GM18867 (cell line): Measurements from ENCODE around the gene GXYLT2.

Experiments used
- ATAC-seq: cut with Tn5 transposase; IDR thresholded peaks from one replicate; pipeline ENCODE4 v1.9.1; 2021; ENCODE audit warnings: mild to moderate bottlenecking, moderate library complexity; ENCODE audit not compliant: unreplicated experiment

The GXYLT2 gene

DNA sequence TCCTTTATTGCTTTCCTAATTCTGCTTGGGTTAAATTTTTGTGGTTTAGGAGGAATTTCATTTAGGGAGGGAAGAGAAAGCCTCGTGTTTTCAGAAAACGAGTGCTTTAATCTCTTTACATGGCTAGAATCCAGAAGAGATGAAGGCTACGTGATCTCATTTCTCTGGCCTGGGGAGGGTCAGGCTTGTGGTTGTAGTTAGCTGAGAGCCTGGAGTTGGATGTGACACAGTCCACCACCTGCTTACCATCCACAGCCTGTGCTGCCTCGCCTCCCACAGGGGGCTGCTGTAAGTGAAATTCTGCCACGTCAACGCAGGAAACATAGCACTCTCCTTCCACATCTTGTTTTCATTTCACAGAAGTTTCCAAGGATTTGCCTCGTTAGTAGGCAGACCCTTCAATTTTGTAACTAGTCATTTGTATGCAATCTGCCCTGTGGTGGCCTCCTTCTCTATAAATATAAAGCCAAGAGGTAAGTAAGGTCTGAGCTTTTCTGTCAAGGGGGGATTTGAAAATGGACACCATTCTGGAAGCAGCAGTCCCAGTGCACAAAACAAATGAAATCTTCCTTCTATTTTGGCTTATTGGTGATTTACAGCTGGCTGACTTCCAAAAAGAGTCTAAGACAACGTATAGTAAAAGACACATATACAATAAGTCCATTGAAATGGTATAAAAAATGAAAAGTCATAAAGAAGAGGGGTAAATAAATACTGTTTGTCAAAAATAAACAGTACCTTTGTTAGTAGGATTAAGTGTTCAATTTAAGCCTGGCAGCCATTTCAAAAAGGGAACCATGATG lies 3.4 kb downstream of the GXYLT2 start:
- ATAC-seq = no peak

DNA sequence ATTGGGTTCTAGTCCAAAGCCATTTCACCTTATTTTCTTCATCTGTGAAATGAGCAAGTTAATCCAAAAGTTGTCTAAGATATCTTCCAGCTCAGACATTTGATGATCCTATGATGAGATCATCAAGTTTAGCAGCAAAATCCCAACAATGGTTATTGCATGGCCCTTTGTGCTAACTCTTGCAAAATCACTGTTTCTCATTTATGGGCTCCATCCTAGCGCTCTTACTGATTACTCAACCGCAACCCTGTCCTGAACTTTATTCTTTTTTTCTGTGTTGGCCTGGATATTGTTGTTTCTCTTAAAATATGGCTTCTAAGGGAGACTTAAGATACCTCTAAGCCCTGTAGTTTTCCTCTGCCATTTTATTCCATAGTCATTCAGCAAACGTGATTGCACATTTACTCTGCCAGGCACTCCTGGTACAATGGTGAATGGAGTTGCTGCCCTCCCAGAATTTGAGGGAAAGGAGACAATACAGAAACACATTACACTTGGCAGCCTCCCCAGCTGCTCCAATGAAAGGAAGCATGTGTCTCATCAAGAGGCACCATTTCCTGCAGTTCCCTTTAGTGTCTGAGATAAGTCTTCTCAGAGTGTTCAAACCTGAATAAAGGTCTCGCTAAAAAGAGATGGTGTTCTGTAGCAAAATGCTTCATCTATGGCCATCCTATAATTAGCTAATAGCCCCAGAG lies 4.4 kb downstream of the GXYLT2 start:
- no peak for ATAC-seq

DNA sequence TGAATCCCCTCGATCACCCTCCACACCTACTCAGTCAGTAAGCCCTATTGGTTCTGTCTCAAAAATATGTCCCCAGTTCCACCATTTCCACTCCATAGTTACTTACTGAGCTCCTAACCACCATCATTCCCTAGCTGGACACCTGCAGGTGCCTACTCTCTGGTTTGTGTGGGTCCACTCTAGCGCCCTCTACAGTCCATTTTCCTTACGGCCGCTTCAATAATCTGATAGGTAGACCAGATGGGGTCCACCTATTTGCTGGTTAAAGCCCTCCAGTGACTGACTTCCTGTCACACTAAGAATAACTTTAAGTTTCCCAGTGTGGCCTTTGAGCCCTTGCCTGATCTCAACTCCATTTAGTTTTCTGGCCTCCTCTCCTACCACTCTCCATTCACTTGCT lies 5.0 kb downstream of the GXYLT2 start:
- ATAC-seq = no peak

GRCh38 chr3:72894976-72895552 lies 7.2 kb downstream of the GXYLT2 start:
- ATAC-seq = no peak

DNA sequence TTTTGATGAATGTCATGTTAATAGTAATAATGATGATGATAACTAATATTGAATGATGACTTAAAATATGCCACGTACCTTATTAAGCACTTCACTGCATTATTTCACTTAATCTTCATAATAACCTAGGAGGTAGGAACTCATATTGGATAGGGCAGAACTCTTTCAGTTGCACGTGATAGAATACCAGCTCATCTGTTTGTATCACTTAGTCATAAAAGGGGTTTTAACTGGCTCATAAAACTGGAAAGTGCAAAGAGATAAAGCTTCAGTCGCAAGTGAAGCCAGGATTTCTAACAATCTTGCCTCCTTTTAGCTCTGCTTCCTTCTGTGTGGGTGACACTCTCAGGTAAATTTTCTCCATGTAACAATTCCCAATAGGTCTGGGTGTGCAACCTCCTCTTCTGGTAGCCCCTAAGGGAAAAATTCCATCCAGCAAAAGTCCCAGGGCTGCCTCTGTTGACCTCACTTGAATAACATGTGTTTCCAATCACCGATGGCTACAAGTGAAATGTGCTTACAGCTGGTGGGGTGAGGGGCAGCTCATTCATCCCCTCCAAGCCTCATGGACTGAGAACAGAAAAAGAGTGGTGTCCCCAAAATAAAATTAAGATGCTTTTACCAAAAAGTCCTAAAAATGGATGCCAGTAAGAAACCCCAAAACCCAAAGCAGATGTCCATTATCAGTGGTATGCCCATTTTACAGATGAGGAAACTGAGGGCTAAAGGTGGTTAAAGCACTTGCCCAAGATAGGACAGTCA lies 9.3 kb downstream of the GXYLT2 start:
- no peak for ATAC-seq

DNA sequence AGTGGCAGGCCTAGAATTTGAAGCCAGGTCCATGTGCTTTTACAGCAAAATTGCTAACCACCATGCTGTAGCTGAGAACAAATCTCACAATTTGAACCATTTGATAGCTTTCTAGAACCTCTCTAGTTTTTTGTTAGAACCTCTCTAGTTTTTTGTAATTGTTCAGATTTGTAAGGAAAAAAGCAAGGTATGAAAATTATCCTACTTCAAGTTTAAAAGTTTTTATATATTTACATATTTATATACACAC lies 9.8 kb downstream of the GXYLT2 start:
- no peak for ATAC-seq

DNA sequence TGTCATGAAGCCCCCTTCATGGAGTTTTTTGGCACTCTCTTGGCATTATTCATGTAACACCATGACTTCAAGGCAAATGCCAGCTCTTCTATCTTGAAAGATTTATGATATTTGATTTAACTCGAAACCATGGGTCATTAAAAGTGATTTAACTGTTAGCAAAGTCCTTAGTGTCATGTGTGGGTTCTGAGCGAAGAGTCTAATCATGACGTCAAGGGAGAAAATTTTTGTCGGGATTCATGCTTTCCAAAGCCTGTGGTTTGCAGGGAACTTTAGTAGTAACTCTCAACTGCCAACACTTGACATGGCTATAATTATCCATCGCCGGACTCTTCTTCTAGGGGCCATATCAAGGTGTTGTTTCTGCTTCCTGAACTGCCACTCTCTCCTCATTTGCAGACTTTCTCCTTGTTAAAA lies 11.5 kb downstream of the GXYLT2 start:
- ATAC-seq = no peak

DNA sequence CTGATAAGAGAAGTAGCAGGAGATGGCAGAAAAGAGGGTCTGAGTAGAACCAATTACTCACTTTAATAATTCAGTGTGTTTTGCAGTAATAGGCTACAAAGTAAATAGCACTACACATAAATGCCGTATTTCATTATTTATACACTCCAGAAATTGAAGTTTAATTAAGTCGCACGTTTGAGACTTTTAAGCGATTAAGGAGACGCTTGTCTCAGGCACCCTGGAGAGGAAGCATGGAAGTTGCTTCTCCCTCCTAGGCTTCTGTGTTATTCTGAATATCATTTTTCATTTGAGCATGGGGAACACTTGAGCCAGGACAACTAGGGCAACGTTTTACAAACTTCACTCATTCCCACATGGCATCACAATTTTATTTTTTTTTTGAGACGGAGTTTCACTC lies 12.2 kb downstream of the GXYLT2 start:
- no peak for ATAC-seq

DNA sequence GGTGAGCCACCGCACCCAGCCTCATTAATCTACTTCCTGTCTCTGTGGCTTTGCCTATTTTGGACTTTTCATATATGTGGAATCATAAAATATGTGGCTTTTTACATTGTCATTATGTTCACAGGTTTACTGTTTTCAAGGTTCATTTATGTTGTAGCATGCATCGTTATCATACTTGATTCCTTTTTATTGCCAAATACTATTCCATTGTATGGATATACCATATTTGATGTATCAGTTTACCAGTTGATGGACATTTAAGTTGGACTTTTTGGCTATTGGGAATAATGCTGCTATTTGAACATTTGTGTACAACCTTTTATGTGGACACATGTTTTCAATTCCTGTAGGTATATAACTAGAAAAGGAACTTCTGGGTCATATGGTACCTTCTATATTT lies 14.0 kb downstream of the GXYLT2 start:
- no peak for ATAC-seq

- no peak for ATAC-seq
Observed at GRCh38 chr3:72903004-72903403, 15.2 kb downstream of the GXYLT2 start.

DNA sequence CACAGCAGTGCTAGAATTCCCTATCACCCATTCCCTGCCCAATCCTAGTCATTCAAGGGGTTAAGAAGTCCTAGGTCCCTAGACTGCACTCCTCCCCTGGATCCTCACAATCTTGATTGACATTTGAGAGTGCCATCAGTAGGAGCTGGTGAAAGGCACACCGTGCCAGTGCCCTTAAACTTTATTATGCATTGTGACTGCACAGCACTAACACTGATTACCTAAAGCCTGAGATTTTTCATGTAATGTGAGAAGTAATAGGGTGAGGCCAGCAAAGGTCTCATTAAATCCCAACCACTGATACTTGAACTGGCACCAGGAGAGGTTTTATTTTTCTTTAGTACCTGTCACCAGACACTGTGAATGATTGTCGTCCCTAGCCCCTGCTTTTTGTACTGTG lies 16.3 kb downstream of the GXYLT2 start:
- ATAC-seq = no peak

- no peak for ATAC-seq
Observed at GRCh38 chr3:72906154-72906553, 18.3 kb downstream of the GXYLT2 start.

DNA sequence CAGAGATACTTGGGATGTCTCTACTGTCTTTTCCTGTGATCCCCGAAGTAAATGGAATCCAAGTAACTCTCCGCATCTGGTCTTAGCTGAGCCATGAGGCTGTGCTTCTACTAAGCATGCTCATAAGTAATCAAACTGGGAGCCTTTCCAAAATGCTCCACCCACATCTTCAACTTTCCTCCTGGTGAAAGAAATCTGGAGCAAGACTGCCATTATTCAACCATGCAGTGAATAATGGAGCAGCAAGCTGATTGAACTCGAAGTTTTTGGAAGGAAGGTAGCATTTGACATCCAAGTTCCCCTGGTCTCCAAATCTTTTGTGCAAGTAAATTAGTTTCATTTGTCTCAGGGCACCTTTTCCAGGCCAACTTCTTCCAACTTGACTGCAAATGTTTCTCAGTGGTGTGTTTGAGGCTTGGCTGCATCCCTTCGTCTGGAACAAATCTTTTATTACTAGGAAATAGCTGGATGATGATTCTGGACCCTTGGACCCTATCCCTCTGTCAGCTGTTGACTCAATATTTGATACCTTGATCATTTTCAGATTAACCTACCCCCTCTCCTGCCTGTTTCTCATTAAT lies 19.4 kb downstream of the GXYLT2 start:
- ATAC-seq = no peak

DNA sequence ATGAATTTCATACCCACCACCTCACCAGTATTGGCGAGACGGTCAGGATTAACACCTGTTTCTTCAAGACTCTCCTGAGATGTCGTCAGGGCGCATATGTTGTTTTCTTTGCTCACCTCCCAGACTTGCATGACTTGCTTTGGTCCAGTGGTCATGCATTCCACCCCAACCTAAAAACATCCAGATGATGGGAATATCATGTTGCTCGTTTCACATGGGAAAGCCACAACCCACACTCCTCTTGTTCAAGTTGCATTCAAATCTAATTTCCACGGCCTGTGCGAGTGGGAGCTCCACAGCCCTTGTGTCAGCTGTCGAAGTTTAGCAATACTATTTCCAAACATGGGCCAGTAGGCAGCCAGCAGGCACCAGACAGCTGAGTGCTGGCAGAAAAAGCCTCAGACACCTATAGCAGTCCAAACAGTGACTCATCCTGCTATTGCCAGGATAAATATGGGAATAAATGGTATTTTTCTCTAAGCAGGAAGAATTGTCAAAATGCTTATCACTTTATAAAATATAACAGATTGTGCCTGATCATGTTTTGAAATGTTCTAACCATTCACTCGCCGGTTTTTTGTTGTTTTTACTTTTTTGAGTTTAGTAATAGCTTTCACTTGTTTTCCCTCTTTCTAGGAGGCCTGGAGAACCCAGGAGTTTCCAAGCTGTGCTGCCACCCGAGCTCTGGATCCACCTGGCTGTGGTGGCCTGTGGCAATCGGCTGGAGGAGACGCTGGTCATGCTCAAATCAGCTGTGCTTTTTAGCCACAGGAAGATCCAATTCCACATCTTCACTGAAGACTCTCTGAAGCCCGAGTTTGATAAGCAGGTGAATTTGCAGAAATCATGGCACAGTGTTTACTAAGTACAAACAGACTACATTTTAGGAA lies 20.1 kb downstream of the GXYLT2 start:
- ATAC-seq = no peak

DNA sequence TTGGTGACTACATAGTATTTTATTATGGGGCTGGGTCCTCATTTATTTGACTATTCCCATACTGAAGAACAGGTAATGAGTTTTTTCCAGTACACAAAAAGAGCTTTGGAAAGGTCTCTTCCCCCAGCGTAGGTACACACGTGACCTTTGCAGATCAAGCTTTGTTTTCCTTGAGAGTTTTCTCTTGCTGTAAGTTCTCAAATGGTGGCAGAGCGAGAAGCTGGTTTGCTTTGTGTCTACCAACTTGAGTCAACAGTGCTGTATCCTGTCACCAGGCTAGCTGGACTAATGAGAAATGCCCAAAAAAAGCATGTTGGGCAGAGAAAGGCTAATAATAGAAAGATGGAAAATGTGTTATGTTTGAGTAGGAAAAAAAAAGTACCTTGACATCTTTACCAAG lies 21.7 kb downstream of the GXYLT2 start:
- ATAC-seq = no peak

DNA sequence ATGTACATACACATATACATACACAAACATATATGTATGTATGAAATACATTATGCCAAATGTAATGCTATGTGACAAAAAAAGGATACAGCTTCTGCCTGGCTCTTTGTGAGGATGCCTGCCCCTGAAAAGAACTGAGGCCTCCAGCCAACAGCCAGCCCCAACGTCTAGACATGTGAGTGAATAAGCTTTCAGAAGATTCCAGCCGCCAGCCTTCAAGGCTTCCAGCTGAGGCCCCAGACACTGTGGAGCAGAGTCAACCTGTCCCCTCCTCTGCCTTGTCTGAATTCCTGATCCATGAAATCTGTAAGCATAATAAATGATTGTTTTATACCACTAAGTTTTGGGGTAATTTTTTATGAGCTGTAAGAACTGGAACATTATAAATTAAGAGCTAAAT lies 24.7 kb downstream of the GXYLT2 start:
- no peak for ATAC-seq

- ATAC-seq = no peak
Observed at GRCh38 chr3:72914383-72914782, 26.5 kb downstream of the GXYLT2 start.

GRCh38 chr3:72916250-72916649 lies 28.4 kb downstream of the GXYLT2 start:
- no peak for ATAC-seq

- ATAC-seq = no peak
Observed at GRCh38 chr3:72919520-72919919, 31.7 kb downstream of the GXYLT2 start.

DNA sequence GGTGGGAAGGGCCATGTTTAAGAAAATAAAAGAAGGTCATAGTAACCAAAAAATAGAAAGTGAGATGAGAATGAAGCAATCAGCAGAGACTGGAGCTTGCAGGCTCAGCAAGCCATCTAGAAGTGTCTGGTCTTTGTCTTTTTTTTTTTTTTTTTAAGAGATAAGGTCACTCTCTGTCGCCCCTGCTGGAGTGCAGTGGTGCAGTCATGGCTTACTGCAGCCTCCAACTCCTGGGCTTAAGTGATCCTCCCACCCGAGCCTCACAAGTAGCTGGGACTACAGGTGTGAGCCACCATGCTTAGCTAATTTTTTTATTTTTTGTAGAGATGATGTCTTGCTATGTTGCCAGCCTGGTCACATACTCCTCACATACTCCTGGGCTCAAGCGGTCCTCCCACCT lies 36.2 kb downstream of the GXYLT2 start:
- ATAC-seq = no peak
